Astrocyte (in vitro differentiated cells and primary cell): ENCODE results near the gene TEKT2. TPM values are rescaled to one million over a fixed set of nuclear protein-coding genes. Genes with fewer than 3 reads are reported as not detected.

Source experiments
- DNase-seq: peaks from one replicate; pipeline ENCODE4 v3.0.0-alpha.2; 2010; ENCODE audit warnings: low read depth
- FAIRE-seq: peaks from 2 replicates; lab custom pipeline; 2011; peaks lifted over from hg19 to GRCh38; lab: Jason Lieb, UNC
- H2AFZ ChIP-seq: 2 replicates; pipeline ENCODE4 v1.6.0; 2012; ENCODE audit warnings: low read depth, low read length, inconsistent platforms
- H3K27ac ChIP-seq: 2 replicates; pipeline ENCODE4 v1.5.1; 2011; ENCODE audit warnings: low read depth, low read length, inconsistent platforms
- H3K27me3 ChIP-seq: 2 replicates; pipeline ENCODE4 v1.6.0; 2011; ENCODE audit warnings: low read length, inconsistent platforms; ENCODE audit not compliant: insufficient read depth
- H3K36me3 ChIP-seq: 2 replicates; pipeline ENCODE4 v1.5.1; 2011; ENCODE audit warnings: low read length, inconsistent platforms; ENCODE audit not compliant: insufficient read depth
- H3K4me1 ChIP-seq: 2 replicates; pipeline ENCODE4 v1.5.1; 2011; ENCODE audit warnings: low read length, inconsistent platforms; ENCODE audit not compliant: insufficient read depth
- H3K4me2 ChIP-seq: 2 replicates; pipeline ENCODE4 v1.6.0; 2012; ENCODE audit warnings: low read length, inconsistent platforms
- H3K4me3 ChIP-seq: 2 replicates; pipeline ENCODE4 v1.5.1; 2011; ENCODE audit warnings: low read depth, mild to moderate bottlenecking, low read length, inconsistent platforms; ENCODE audit not compliant: insufficient read depth
- H3K79me2 ChIP-seq: 2 replicates; pipeline ENCODE4 v1.6.0; 2012; ENCODE audit warnings: mild to moderate bottlenecking, low read length, inconsistent platforms; ENCODE audit not compliant: insufficient read depth
- H3K9ac ChIP-seq: 2 replicates; pipeline ENCODE4 v1.6.0; 2012; ENCODE audit warnings: mild to moderate bottlenecking, low read length, inconsistent platforms
- H3K9me3 ChIP-seq: 2 replicates; pipeline ENCODE4 v1.5.1; 2012; ENCODE audit warnings: low read depth, mild to moderate bottlenecking, low read length, inconsistent platforms; ENCODE audit not compliant: insufficient read depth
- H4K20me1 ChIP-seq: 2 replicates; pipeline ENCODE4 v1.6.0; 2012; ENCODE audit warnings: low read length, inconsistent platforms; ENCODE audit not compliant: insufficient read depth
- H3K27ac Mint-ChIP-seq: one replicate; pipeline ENCODE4 v1.8.0; 2021; ENCODE audit warnings: mild to moderate bottlenecking, mixed read lengths; ENCODE audit not compliant: unreplicated experiment
- H3K27me3 Mint-ChIP-seq: one replicate; pipeline ENCODE4 v1.8.0; 2021; ENCODE audit warnings: low read depth, mixed read lengths; ENCODE audit not compliant: unreplicated experiment
- H3K36me3 Mint-ChIP-seq: one replicate; pipeline ENCODE4 v1.8.0; 2021; ENCODE audit warnings: low read depth, mixed read lengths; ENCODE audit not compliant: unreplicated experiment
- H3K4me1 Mint-ChIP-seq: one replicate; pipeline ENCODE4 v1.8.0; 2021; ENCODE audit warnings: low read depth, mixed read lengths; ENCODE audit not compliant: unreplicated experiment
- H3K4me3 Mint-ChIP-seq: one replicate; pipeline ENCODE4 v1.8.0; 2021; ENCODE audit warnings: mild to moderate bottlenecking, moderate library complexity, mixed read lengths; ENCODE audit not compliant: unreplicated experiment
- H3K9me3 Mint-ChIP-seq: one replicate; pipeline ENCODE4 v1.8.0; 2021; ENCODE audit warnings: mild to moderate bottlenecking, mixed read lengths; ENCODE audit not compliant: unreplicated experiment
- EZH2 ChIP-seq: IDR thresholded peaks from 2 replicates; pipeline ENCODE4 v1.6.1; 2012; ENCODE audit warnings: mild to moderate bottlenecking, low read length, inconsistent platforms; ENCODE audit not compliant: insufficient read depth
- total RNA-seq: library from RNA; stranded (reverse); gene quantifications from 2 replicates; pipeline ENCODE4 v1.2.1, GENCODE V29; 2021
- TF ChIP-seq, protein P1 (sequence below): IDR thresholded peaks from 2 replicates; pipeline ENCODE4 v1.5.1; 2011; ENCODE audit warnings: low read depth, mild to moderate bottlenecking, inconsistent platforms, low read length, moderate library complexity; ENCODE audit not compliant: insufficient read depth

The TEKT2 gene
- total RNA-seq, 1 donor from 2014 or later: 0.39 TPM

DNA sequence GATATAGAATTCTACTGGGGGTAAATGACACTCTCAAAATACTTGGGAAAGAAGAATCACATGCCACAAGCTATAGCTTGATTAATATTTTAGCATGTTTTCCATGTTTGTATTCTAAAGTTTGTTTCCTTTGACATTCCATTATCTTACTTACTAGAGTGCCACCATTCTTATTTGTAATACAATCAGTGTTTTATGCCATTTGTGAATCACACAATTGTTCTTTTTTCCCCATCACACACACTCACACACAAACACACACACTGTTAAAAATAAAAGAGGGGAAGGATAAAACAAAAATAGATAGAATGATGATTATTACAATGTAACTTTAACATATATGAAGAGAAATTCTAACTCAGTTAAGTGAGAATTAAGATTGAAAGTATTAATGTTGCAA lies 16.0 kb upstream of the TEKT2 start:
- DNase-seq: no peak
- no peak overlapping the region for H3K27ac ChIP-seq

DNA sequence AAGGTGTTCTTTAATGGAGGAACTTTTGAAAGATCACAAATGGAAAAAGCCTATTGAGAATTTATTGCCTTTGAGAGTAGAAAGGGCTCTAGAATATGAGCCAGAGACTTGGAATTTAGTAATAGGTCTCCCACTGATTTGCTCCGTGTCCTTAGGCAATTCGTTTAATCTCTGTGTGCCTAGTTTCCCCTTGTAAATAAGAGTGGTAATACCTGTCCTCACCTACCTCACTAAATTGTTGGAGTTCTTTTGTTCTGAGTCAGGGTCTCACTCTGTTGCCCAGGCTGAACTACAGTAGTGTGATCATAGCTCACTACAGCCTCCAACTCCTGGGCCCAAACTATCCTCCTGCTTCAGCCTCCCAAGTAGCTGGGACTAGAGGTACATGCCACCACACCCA lies 15.0 kb upstream of the TEKT2 start:
- Histone ChIP-seq H3K79me2 (no peaks in the 10 kb centered on the region), H2AFZ (no peak overlapping the region), H3K9me3 (no peaks in the 10 kb centered on the region), H4K20me1 (no peaks in the 10 kb centered on the region), H3K4me1 (no peaks in the 10 kb centered on the region), H3K9ac (no peak overlapping the region), H3K4me2 (no peak overlapping the region), H3K27ac (no peak overlapping the region), H3K36me3 (no peaks in the 10 kb centered on the region), H3K4me3 (no peak overlapping the region), H3K27me3 (no peaks in the 10 kb centered on the region)
- TF ChIP-seq, protein P1, sequence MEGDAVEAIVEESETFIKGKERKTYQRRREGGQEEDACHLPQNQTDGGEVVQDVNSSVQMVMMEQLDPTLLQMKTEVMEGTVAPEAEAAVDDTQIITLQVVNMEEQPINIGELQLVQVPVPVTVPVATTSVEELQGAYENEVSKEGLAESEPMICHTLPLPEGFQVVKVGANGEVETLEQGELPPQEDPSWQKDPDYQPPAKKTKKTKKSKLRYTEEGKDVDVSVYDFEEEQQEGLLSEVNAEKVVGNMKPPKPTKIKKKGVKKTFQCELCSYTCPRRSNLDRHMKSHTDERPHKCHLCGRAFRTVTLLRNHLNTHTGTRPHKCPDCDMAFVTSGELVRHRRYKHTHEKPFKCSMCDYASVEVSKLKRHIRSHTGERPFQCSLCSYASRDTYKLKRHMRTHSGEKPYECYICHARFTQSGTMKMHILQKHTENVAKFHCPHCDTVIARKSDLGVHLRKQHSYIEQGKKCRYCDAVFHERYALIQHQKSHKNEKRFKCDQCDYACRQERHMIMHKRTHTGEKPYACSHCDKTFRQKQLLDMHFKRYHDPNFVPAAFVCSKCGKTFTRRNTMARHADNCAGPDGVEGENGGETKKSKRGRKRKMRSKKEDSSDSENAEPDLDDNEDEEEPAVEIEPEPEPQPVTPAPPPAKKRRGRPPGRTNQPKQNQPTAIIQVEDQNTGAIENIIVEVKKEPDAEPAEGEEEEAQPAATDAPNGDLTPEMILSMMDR: no peak
- TF ChIP-seq EZH2: no peak
- H3K9me3 Mint-ChIP-seq: no peaks in the 10 kb centered on the region
- no peaks in the 10 kb centered on the region for H3K36me3 Mint-ChIP-seq
- no peaks in the 10 kb centered on the region for H3K4me1 Mint-ChIP-seq
- H3K27ac Mint-ChIP-seq: no peak overlapping the region
- H3K27me3 Mint-ChIP-seq: no peaks in the 10 kb centered on the region
- H3K4me3 Mint-ChIP-seq: no peak overlapping the region
- DNase-seq (no peak), FAIRE-seq (no peak)

More for the DNA sequence above, 16.0 kb upstream of the TEKT2 start:
- no peak for TF ChIP-seq EZH2
- TF ChIP-seq, protein P1: no peak
- Histone ChIP-seq H3K4me2 (no peak overlapping the region), H3K4me3 (no peak overlapping the region), H2AFZ (no peak overlapping the region), H3K9me3 (no peaks in the 10 kb centered on the region), H3K27me3 (no peaks in the 10 kb centered on the region), H3K79me2 (no peaks in the 10 kb centered on the region), H3K9ac (no peak overlapping the region), H3K4me1 (no peaks in the 10 kb centered on the region), H4K20me1 (no peaks in the 10 kb centered on the region), H3K36me3 (no peaks in the 10 kb centered on the region)
- H3K36me3 Mint-ChIP-seq: no peaks in the 10 kb centered on the region
- H3K9me3 Mint-ChIP-seq: no peaks in the 10 kb centered on the region
- FAIRE-seq: no peak
- no peak overlapping the region for H3K4me3 Mint-ChIP-seq
- H3K27ac Mint-ChIP-seq: no peak overlapping the region
- no peaks in the 10 kb centered on the region for H3K4me1 Mint-ChIP-seq
- H3K27me3 Mint-ChIP-seq: no peaks in the 10 kb centered on the region

DNA sequence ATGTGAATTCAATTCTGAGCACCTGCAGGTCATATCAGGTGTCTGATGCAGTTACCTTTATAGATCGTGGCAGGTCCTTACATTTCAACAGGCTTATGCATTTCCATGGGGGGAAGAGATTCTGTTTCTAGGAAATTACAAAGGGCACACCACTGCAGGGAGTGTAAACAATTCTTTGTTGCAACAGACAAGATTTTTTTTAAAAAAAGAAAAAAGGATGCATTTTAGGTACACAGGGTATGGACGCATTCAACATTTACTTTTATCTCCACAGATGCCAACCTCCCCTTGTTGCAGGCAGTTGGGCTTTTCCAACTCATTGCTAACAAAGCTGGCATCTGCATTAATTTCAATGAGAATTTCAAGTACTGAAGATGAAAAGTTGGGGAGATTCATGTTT lies 13.5 kb upstream of the TEKT2 start:
- no peak overlapping the region for H3K27ac ChIP-seq
- TF ChIP-seq, protein P1: no peak
- no peak for TF ChIP-seq EZH2
- no peaks in the 10 kb centered on the region for H3K27me3 ChIP-seq
- Mint-ChIP-seq H3K4me1 (no peaks in the 10 kb centered on the region), H3K36me3 (no peaks in the 10 kb centered on the region), H3K27ac (no peak overlapping the region), H3K4me3 (no peak overlapping the region), H3K9me3 (no peaks in the 10 kb centered on the region), H3K27me3 (no peaks in the 10 kb centered on the region)
- no peak for DNase-seq
- no peaks in the 10 kb centered on the region for H3K36me3 ChIP-seq
- H3K9me3 ChIP-seq: no peaks in the 10 kb centered on the region
- no peak overlapping the region for H3K9ac ChIP-seq
- H3K4me1 ChIP-seq: no peaks in the 10 kb centered on the region
- H3K4me2 ChIP-seq: no peak overlapping the region
- H4K20me1 ChIP-seq: no peaks in the 10 kb centered on the region
- H3K4me3 ChIP-seq: no peak overlapping the region
- no peak for FAIRE-seq
- H2AFZ ChIP-seq: no peak overlapping the region
- no peaks in the 10 kb centered on the region for H3K79me2 ChIP-seq
